Activated T-cell treated with anti-CD3 and anti-CD28 coated beads, Interleukin-2, amount 50 U/mL, for 4 hours (primary cell): ENCODE results near the gene ROBO1. TPM values are rescaled to one million over a fixed set of nuclear protein-coding genes. Genes with fewer than 3 reads are reported as not detected.

Source experiments
- ATAC-seq, 2 donors: fragments of 200-7000 bp; cut with Tn5 transposase; one replicate each; pipeline ENCODE4 v1.10.0; 2021
- DNase-seq: peaks from one replicate; pipeline ENCODE4 v3.0.0-alpha.2; 2020
- H3K27me3 Mint-ChIP-seq: one replicate; pipeline ENCODE4 v1.8.0; 2021; ENCODE audit warnings: low read depth, mixed read lengths
- H3K36me3 Mint-ChIP-seq: one replicate; pipeline ENCODE4 v1.8.0; 2022; ENCODE audit warnings: mixed read lengths; ENCODE audit not compliant: insufficient read depth
- H3K4me1 Mint-ChIP-seq: one replicate; pipeline ENCODE4 v1.8.0; 2021; ENCODE audit warnings: low read depth, mixed read lengths
- H3K4me3 Mint-ChIP-seq: one replicate; pipeline ENCODE4 v1.8.0; 2021; ENCODE audit warnings: mild to moderate bottlenecking, moderate library complexity, mixed read lengths
- H3K9me3 Mint-ChIP-seq: one replicate; pipeline ENCODE4 v1.8.0; 2021; ENCODE audit warnings: mixed read lengths
- total RNA-seq, 3 donors: library from RNA; stranded (reverse); gene quantifications; one replicate each; pipeline ENCODE4 v1.2.1, GENCODE V29; 2021

ROBO1 gene
- total RNA-seq, 3 donors from 2014 or later, result 0.38 to 0.99 (median 0.95) TPM

DNA sequence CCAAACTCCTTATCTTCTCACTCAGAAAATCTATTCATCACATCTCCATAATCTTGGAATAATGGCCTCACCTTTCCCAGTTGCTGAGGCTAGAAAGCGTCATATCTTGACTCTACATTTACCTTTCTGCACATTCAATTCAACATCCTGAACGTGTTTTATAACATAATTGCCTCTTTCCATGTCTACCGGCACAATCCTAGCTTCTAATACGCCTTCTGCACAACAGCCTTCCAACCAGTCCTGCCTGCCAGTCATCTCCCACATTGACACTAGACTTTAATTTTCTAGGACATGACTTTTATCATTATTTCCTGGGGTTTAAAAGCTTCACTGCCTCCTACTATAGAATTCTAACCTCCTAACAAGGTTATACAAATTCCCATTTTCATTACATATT, 906.6 kb downstream of the ROBO1 start:
- no peaks in the 10 kb centered on the region for H3K27me3 Mint-ChIP-seq
- no peak overlapping the region for H3K4me3 Mint-ChIP-seq
- DNase-seq (no peak), ATAC-seq (no peak)
- H3K4me1 Mint-ChIP-seq, result no peaks in the 10 kb centered on the region
- H3K9me3 Mint-ChIP-seq, result peaks cover 18% of the 10 kb centered on the region
- no peaks in the 10 kb centered on the region for H3K36me3 Mint-ChIP-seq

DNA sequence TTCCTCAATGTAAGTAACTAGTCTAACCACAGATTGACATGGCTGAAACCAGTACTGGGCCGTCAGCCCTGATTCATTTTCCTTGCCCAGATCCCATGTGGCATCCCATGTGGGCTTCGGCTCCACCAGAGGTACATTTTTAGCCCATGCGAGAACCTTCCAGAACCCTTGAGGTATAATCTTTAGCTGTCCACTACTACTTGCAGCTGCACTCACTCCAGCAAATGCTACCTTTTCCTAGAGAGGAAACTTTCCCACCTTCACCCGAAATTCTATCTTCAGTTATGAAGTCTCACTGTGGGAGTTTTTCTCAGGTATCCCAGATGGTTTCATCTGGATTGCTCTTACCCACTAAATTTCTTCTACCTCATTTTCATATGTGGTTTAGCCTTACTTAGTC, 907.2 kb downstream of the ROBO1 start:
- no peaks in the 10 kb centered on the region for H3K4me1 Mint-ChIP-seq

GRCh38 chr3:78858910-78859309, 908.9 kb downstream of the ROBO1 start:
- H3K4me1 Mint-ChIP-seq, result no peaks in the 10 kb centered on the region
- DNase-seq (no peak), ATAC-seq (no peak)
- H3K36me3 Mint-ChIP-seq, result no peaks in the 10 kb centered on the region
- no peaks in the 10 kb centered on the region for H3K27me3 Mint-ChIP-seq
- no peak overlapping the region for H3K4me3 Mint-ChIP-seq
- peaks cover 18% of the 10 kb centered on the region for H3K9me3 Mint-ChIP-seq

More for the DNA sequence above, 907.2 kb downstream of the ROBO1 start:
- no peaks in the 10 kb centered on the region for H3K27me3 Mint-ChIP-seq
- peaks cover 18% of the 10 kb centered on the region for H3K9me3 Mint-ChIP-seq
- DNase-seq (no peak), ATAC-seq (no peak)
- H3K36me3 Mint-ChIP-seq, result no peaks in the 10 kb centered on the region
- H3K4me3 Mint-ChIP-seq, result no peak overlapping the region

- Mint-ChIP-seq H3K36me3 (no peaks in the 10 kb centered on the region), H3K4me3 (no peak overlapping the region), H3K27me3 (no peaks in the 10 kb centered on the region), H3K9me3 (peaks cover 17% of the 10 kb centered on the region), H3K4me1 (no peaks in the 10 kb centered on the region)
- ATAC-seq (no peak), DNase-seq (no peak)
Measured at GRCh38 chr3:78858174-78858573, 909.6 kb downstream of the ROBO1 start.

- DNase-seq, result no peak
- Mint-ChIP-seq H3K36me3 (no peaks in the 10 kb centered on the region), H3K27me3 (no peaks in the 10 kb centered on the region), H3K4me3 (no peak overlapping the region), H3K9me3 (peaks cover 15% of the 10 kb centered on the region), H3K4me1 (no peaks in the 10 kb centered on the region)
- ATAC-seq, result no peak
Measured at GRCh38 chr3:78857494-78858111, 910.2 kb downstream of the ROBO1 start.

GRCh38 chr3:78856164-78856563, 911.6 kb downstream of the ROBO1 start:
- no peaks in the 10 kb centered on the region for H3K36me3 Mint-ChIP-seq
- DNase-seq, result no peak
- H3K9me3 Mint-ChIP-seq, result peaks cover 12% of the 10 kb centered on the region
- no peak overlapping the region for H3K4me3 Mint-ChIP-seq
- no peak for ATAC-seq
- no peaks in the 10 kb centered on the region for H3K27me3 Mint-ChIP-seq
- no peaks in the 10 kb centered on the region for H3K4me1 Mint-ChIP-seq

DNA sequence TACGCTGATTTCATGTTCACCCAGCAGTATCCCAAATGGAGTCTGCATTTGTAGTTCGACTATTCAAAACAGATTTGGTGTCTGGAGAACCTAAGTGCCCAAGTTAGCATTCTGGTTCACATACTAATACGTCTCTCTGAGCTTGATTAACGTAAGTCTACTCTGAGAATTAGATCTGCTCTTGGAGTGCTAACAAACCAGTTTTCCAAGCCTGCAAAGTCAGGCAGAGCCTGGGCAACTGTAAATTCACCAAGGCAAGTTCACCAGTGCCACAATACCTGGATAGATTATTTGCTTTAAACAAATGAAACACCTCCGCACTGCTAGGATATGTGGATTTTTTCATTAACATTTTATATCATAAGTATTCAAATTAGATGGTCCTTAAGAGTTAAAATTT, 912.6 kb downstream of the ROBO1 start:
- ATAC-seq, result no peak
- Mint-ChIP-seq H3K4me1 (no peaks in the 10 kb centered on the region), H3K4me3 (no peak overlapping the region), H3K27me3 (no peaks in the 10 kb centered on the region), H3K9me3 (peaks cover 8% of the 10 kb centered on the region), H3K36me3 (no peaks in the 10 kb centered on the region)
- DNase-seq, result no peak

DNA sequence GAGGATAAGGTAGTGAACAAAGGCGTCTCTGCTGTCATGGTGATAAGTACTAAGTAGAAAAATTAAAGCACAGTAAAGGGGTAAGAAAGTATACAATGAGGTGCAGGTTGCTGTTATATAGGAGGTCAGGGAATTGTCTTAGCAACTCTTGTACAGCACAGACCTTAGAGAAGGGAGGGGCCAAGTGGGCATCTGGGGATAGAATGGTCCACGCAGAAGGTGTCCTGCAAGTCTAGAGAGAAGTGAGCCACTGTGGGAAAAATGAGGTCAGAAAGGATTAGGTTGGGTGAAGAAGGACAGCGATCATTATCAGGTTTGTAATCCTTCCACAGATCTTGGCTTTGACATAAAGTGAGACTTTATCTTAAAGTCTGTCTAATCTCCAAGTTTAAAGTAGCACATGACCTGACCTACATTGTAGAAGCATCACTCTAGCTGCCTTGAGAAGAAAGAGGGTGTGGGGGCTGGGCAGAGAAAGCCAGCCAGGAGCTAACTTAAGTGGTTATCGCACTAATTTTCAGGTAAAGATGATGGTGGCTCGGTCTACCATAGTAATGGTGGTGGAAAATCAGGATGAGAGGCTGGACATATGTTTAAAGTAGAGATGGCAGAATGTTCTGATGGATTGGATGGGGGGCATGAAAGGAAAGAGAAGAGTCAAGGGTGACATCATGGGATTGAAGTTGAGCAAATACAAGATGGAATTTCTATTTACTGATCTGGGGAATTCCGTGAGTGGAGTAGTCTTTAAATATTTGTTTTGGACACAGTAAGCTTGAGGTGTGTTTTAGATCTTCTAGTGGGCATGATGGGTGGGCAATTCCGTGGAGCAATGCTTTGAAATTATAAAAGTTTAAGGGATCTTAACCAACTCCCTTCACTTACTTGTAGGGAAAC, 919.2 kb downstream of the ROBO1 start:
- H3K4me1 Mint-ChIP-seq, result no peaks in the 10 kb centered on the region
- DNase-seq (no peak), ATAC-seq (no peak)
- H3K4me3 Mint-ChIP-seq, result no peak overlapping the region
- peaks cover 5% of the 10 kb centered on the region for H3K9me3 Mint-ChIP-seq
- H3K36me3 Mint-ChIP-seq, result no peaks in the 10 kb centered on the region
- H3K27me3 Mint-ChIP-seq, result no peaks in the 10 kb centered on the region

GRCh38 chr3:78847603-78848002, 920.2 kb downstream of the ROBO1 start:
- ATAC-seq (no peak), DNase-seq (no peak)
- Mint-ChIP-seq H3K4me3 (no peak overlapping the region), H3K36me3 (no peaks in the 10 kb centered on the region), H3K4me1 (no peaks in the 10 kb centered on the region), H3K9me3 (peaks cover 5% of the 10 kb centered on the region), H3K27me3 (no peaks in the 10 kb centered on the region)

DNA sequence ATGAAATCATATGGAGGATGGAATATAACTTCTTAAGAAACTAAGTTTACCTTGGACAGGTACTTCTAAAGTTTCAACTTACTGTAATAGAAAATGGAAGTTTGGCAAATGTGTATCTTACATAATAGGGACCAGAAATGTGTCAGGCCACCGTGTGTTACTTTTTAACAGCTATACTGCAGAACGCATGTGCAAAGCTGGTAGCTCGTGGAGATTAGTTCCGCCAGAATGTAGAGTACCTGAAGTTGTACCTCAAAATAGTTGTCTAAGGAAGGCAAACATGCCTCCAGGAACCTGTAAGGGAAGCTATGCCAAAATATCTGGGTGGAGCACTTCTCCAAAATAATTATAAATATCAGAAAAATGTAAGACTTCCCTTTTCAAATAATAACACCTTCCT, 920.6 kb downstream of the ROBO1 start:
- H3K36me3 Mint-ChIP-seq, result no peaks in the 10 kb centered on the region

DNA sequence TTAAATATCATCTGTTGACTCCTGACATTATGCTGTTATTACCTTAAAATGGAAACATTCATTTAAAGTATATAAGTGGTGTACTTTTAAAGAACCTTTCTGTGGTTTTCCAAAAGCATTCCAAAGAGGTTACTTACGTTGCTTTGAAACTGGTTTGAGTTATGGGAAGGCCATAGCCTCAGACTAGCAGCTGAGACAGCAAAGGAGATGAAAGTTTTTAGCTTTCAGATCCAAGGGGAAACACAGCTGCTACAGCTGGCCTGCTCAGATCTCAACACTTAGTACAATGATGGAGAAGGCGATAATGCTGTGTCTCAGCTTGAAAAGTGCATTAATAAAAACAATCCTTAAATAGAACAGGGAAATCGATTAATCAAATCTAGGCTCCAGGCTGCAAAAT, 921.1 kb downstream of the ROBO1 start:
- no peaks in the 10 kb centered on the region for H3K27me3 Mint-ChIP-seq
- H3K4me1 Mint-ChIP-seq, result no peaks in the 10 kb centered on the region
- H3K36me3 Mint-ChIP-seq, result no peaks in the 10 kb centered on the region
- no peak overlapping the region for H3K4me3 Mint-ChIP-seq
- ATAC-seq, result no peak
- H3K9me3 Mint-ChIP-seq, result peaks cover 5% of the 10 kb centered on the region
- DNase-seq, result no peak

More for the DNA sequence above, 920.6 kb downstream of the ROBO1 start:
- no peak overlapping the region for H3K4me3 Mint-ChIP-seq
- no peak for ATAC-seq
- DNase-seq, result no peak
- no peaks in the 10 kb centered on the region for H3K4me1 Mint-ChIP-seq
- H3K9me3 Mint-ChIP-seq, result peaks cover 5% of the 10 kb centered on the region
- no peaks in the 10 kb centered on the region for H3K27me3 Mint-ChIP-seq

- H3K9me3 Mint-ChIP-seq, result peaks cover 5% of the 10 kb centered on the region
- DNase-seq, result no peak
- no peaks in the 10 kb centered on the region for H3K36me3 Mint-ChIP-seq
- H3K4me1 Mint-ChIP-seq, result no peaks in the 10 kb centered on the region
- no peak overlapping the region for H3K4me3 Mint-ChIP-seq
- no peak for ATAC-seq
- no peaks in the 10 kb centered on the region for H3K27me3 Mint-ChIP-seq
Measured at GRCh38 chr3:78845605-78846004, 922.2 kb downstream of the ROBO1 start.

- H3K4me3 Mint-ChIP-seq, result no peak overlapping the region
- no peaks in the 10 kb centered on the region for H3K36me3 Mint-ChIP-seq
- H3K27me3 Mint-ChIP-seq, result no peaks in the 10 kb centered on the region
- no peaks in the 10 kb centered on the region for H3K4me1 Mint-ChIP-seq
- H3K9me3 Mint-ChIP-seq, result peaks cover 8% of the 10 kb centered on the region
- DNase-seq (no peak), ATAC-seq (no peak)
Measured at GRCh38 chr3:78844307-78844706, 923.5 kb downstream of the ROBO1 start.

DNA sequence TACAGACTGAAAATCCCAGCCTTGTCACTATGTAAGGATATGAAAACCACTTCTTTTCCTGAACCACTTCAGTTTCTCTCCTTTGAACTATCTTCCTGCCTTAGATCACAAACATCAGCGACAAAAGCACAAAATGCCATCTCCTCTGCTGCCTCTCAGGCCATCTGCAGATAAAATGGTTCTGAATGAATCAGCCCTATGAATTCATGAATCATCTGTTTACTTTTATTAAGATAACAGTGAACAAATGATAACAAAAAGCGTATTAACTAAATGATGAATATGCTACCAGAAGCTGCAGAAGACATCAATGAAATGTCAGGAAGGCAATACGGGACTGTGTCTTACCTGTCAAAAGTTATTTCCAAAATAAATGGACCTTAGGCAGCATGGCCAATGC, 928.1 kb downstream of the ROBO1 start:
- Mint-ChIP-seq H3K4me3 (no peak overlapping the region), H3K36me3 (no peaks in the 10 kb centered on the region), H3K27me3 (no peaks in the 10 kb centered on the region), H3K4me1 (no peaks in the 10 kb centered on the region), H3K9me3 (peaks cover 11% of the 10 kb centered on the region)
- ATAC-seq, result no peak
- DNase-seq, result no peak

DNA sequence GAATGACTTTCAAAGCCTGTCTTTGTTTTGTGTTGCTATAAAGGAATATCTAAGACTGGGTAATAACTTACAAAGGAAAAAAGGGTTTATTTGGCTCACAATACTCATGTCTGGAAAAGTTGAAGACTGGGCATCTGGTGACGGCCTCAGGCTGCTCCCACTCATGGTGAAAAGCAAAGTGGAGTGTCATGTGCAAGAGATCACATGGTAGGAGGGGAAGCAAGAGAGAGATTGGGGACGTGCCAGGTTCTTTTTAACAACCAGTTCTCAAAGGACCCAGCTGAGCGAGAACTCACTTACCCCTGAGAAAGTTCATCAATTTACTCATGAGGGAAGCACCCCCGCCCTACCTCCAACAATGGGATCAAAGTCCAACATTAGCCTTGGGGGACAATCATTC, 929.4 kb downstream of the ROBO1 start:
- ATAC-seq (no peak), DNase-seq (no peak)
- no peak overlapping the region for H3K4me3 Mint-ChIP-seq
- no peaks in the 10 kb centered on the region for H3K4me1 Mint-ChIP-seq
- peaks cover 11% of the 10 kb centered on the region for H3K9me3 Mint-ChIP-seq
- no peaks in the 10 kb centered on the region for H3K36me3 Mint-ChIP-seq
- no peaks in the 10 kb centered on the region for H3K27me3 Mint-ChIP-seq
